Fibroblast of the conjunctiva (primary cell): ENCODE results near the gene LEFTY1.

Experiments used
- DNase-seq: peaks from one replicate; pipeline ENCODE4 v3.0.0-alpha.2; 2010; ENCODE audit warnings: low read depth

Gene LEFTY1

GRCh38 chr1:225872075-225872430, 16.9 kb downstream of the LEFTY1 start:
- no peak for DNase-seq

GRCh38 chr1:225871359-225872074, 17.4 kb downstream of the LEFTY1 start:
- DNase-seq = no peak

- DNase-seq = no peak
Measured at GRCh38 chr1:225870911-225871310, 18.0 kb downstream of the LEFTY1 start.

GRCh38 chr1:225868631-225869330, 20.2 kb downstream of the LEFTY1 start:
- DNase-seq = no peak

- no peak for DNase-seq
Measured at GRCh38 chr1:225866981-225867380, 22.0 kb downstream of the LEFTY1 start.

- no peak for DNase-seq
Measured at GRCh38 chr1:225866061-225866837, 22.7 kb downstream of the LEFTY1 start.

GRCh38 chr1:225865514-225865913, 23.4 kb downstream of the LEFTY1 start:
- DNase-seq = no peak

GRCh38 chr1:225863167-225863566, 25.8 kb downstream of the LEFTY1 start:
- DNase-seq = no peak

- no peak for DNase-seq
Measured at GRCh38 chr1:225862581-225862950, 26.4 kb downstream of the LEFTY1 start.

- DNase-seq = no peak
Measured at GRCh38 chr1:225861834-225862580, 26.9 kb downstream of the LEFTY1 start.

- no peak for DNase-seq
Measured at GRCh38 chr1:225860876-225861441, 28.0 kb downstream of the LEFTY1 start.

GRCh38 chr1:225860107-225860506, 28.8 kb downstream of the LEFTY1 start:
- DNase-seq = no peak

GRCh38 chr1:225859151-225859550, 29.8 kb downstream of the LEFTY1 start:
- no peak for DNase-seq

GRCh38 chr1:225857256-225857655, 31.7 kb downstream of the LEFTY1 start:
- no peak for DNase-seq

GRCh38 chr1:225855503-225856300, 33.2 kb downstream of the LEFTY1 start:
- DNase-seq = no peak

- DNase-seq = no peak
Measured at GRCh38 chr1:225853441-225853840, 35.5 kb downstream of the LEFTY1 start.

GRCh38 chr1:225852413-225853124, 36.4 kb downstream of the LEFTY1 start:
- DNase-seq = no peak

GRCh38 chr1:225851805-225852204, 37.1 kb downstream of the LEFTY1 start:
- no peak for DNase-seq

- no peak for DNase-seq
Measured at GRCh38 chr1:225850370-225850769, 38.6 kb downstream of the LEFTY1 start.

- DNase-seq = no peak
Measured at GRCh38 chr1:225849925-225850324, 39.0 kb downstream of the LEFTY1 start.
